ENCODE measurements around the gene ARID5A. TPM values are rescaled to one million over a fixed set of nuclear protein-coding genes. Genes with fewer than 3 reads are reported as not detected.
"Not testable (repeated sequence)": the region's sequence is repeated elsewhere in the genome, so short reads cannot be mapped to it uniquely, and the experiment has no call there.

Gene ARID5A
- total RNA-seq, 1 donor from 2014 or later = 10.9 TPM

- no peak for DNase-seq (ENCODE audit: low read depth, low spot score)
These were observed 2.8 kb downstream of the ARID5A start for GRCh38 chr2:96539215-96539920.

- no peak for DNase-seq (ENCODE audit: low read depth, low spot score)
These were observed 3.6 kb downstream of the ARID5A start for GRCh38 chr2:96540136-96540535.

- no peak for DNase-seq (ENCODE audit: low read depth, low spot score)
These were observed 5.0 kb downstream of the ARID5A start for GRCh38 chr2:96541398-96542152.

GRCh38 chr2:96542357-96542977, 5.9 kb downstream of the ARID5A start:
- no peak for DNase-seq (ENCODE audit: low read depth, low spot score)

GRCh38 chr2:96546321-96546720, 9.8 kb downstream of the ARID5A start:
- DNase-seq (ENCODE audit: low read depth, low spot score) = no peak

- no peak for DNase-seq (ENCODE audit: low read depth, low spot score)
These were observed 10.2 kb downstream of the ARID5A start for GRCh38 chr2:96546797-96547196.

- no peak for DNase-seq (ENCODE audit: low read depth, low spot score)
These were observed 10.7 kb downstream of the ARID5A start for GRCh38 chr2:96547203-96547641.

GRCh38 chr2:96547731-96548171, 11.2 kb downstream of the ARID5A start:
- no peak for DNase-seq (ENCODE audit: low read depth, low spot score)

- no peak for DNase-seq (ENCODE audit: low read depth, low spot score)
These were observed 12.3 kb downstream of the ARID5A start for GRCh38 chr2:96548558-96549465.

GRCh38 chr2:96549466-96549785, 12.9 kb downstream of the ARID5A start:
- DNase-seq (ENCODE audit: low read depth, low spot score) = no peak

GRCh38 chr2:96549967-96550786, 13.6 kb downstream of the ARID5A start:
- no peak for DNase-seq (ENCODE audit: low read depth, low spot score)

GRCh38 chr2:96550787-96551604, 14.4 kb downstream of the ARID5A start:
- no peak for DNase-seq (ENCODE audit: low read depth, low spot score)

GRCh38 chr2:96551605-96552314, 15.2 kb downstream of the ARID5A start:
- DNase-seq (ENCODE audit: low read depth, low spot score) = no peak

- no peak for DNase-seq (ENCODE audit: low read depth, low spot score)
These were observed 16.0 kb downstream of the ARID5A start for GRCh38 chr2:96552315-96553175.

- no peak for DNase-seq (ENCODE audit: low read depth, low spot score)
These were observed 16.8 kb downstream of the ARID5A start for GRCh38 chr2:96553176-96553956.

GRCh38 chr2:96553957-96554292, 17.4 kb downstream of the ARID5A start:
- not testable (repeated sequence) for DNase-seq (ENCODE audit: low read depth, low spot score)

All from pulmonary artery endothelial cell (primary cell).